CD4-positive, alpha-beta T cell treated with Interleukin-6 for 4 hours (primary cell): ENCODE measurements around the gene TXNL4A.

ENCODE experiments used
- DNase-seq: peaks from one replicate; pipeline ENCODE4 v3.0.0-alpha.2; 2020; ENCODE audit warnings: mixed read lengths

Gene TXNL4A

GRCh38 chr18:79933765-79934164 lies 54.6 kb downstream of the TXNL4A start:
- no peak for DNase-seq

- DNase-seq, result no peak
These were observed 55.5 kb downstream of the TXNL4A start for GRCh38 chr18:79932907-79933306.

GRCh38 chr18:79931475-79931874 lies 56.9 kb downstream of the TXNL4A start:
- DNase-seq, result no peak

GRCh38 chr18:79930020-79930642 lies 58.2 kb downstream of the TXNL4A start:
- DNase-seq, result no peak

- no peak for DNase-seq
These were observed 59.8 kb downstream of the TXNL4A start for GRCh38 chr18:79928563-79928960.

- DNase-seq, result no peak
These were observed 60.5 kb downstream of the TXNL4A start for GRCh38 chr18:79927607-79928562.

GRCh38 chr18:79926715-79927606 lies 61.4 kb downstream of the TXNL4A start:
- DNase-seq, result no peak

GRCh38 chr18:79926306-79926705 lies 62.1 kb downstream of the TXNL4A start:
- DNase-seq, result no peak

GRCh38 chr18:79924814-79925731 lies 63.3 kb downstream of the TXNL4A start:
- DNase-seq, result no peak

- DNase-seq, result no peak
These were observed 64.3 kb downstream of the TXNL4A start for GRCh38 chr18:79923896-79924585.

- DNase-seq, result no peak
These were observed 65.4 kb downstream of the TXNL4A start for GRCh38 chr18:79922971-79923411.

GRCh38 chr18:79921984-79922965 lies 66.1 kb downstream of the TXNL4A start:
- no peak for DNase-seq
